IPS-11a (cell line): Measurements from ENCODE around the gene FARP1.

Experiments
- H3K4me3 ChIP-seq: one replicate; pipeline ENCODE4 v1.5.1; 2013; ENCODE audit warnings: low read depth, low read length, control low read depth

The FARP1 gene

DNA sequence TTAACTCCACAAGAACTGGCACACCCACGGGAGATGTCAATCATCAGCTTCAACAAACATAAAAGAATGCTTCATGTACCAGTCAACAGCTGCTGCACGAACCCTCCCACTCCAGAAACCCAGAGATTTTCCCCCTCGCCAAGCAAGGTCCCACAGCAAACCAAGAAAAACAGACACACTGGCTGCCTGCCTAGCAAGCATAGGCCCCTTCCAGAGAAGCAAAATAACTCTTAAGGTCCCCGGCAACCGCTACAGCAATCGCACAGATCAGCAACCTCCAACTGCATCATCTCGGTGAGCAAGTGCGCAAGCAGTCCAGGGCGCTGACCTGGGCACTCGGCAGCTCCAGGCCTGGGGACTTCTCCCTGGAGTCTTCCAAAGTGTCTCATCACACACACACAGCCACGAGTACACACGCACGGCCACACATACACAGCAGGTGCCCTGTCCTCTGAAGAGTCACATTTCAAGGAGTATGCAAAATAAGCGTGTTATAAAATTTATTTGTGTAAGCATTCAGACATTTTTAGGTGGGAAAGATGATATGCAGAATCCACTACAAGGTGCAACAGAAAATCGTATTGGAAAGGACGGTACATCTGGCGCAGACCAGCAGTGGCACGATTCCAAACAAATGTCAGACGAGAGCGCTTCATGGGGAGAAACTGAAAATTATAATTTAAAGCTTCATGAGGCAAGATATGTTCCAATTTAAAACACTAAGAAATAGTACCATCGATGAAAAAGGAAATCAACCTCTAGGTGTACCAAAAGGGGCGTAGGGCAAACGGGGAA lies 309.0 kb downstream of the FARP1 start:
- no peak overlapping the region for H3K4me3 ChIP-seq

- no peak overlapping the region for H3K4me3 ChIP-seq
Measured at GRCh38 chr13:98452851-98453843, 310.3 kb downstream of the FARP1 start.

- H3K4me3 ChIP-seq = no peak overlapping the region
Measured at GRCh38 chr13:98454389-98454881, 311.5 kb downstream of the FARP1 start.

DNA sequence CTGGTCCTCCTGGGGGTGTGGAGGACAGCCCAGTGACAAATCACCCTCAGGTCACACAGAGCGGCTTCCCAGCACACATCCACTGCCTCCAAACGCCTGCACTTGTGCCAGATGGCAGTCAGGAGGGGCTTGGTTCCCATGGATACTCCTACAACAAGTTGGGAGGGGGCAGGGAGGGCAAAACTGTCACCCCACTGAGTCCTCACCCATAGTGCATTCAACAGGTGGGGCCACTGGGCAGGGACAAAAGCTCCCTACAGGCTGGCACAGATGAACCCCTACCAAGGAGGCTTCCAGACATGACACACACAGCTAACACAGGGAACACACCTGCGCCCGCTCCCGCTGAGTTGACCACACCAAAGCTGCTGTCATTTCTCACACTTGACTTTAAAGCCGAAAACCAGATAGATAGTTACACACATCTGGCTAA lies 313.5 kb downstream of the FARP1 start:
- H3K4me3 ChIP-seq = no peak overlapping the region

- H3K4me3 ChIP-seq = no peak overlapping the region
Measured at GRCh38 chr13:98457053-98457452, 314.2 kb downstream of the FARP1 start.

DNA sequence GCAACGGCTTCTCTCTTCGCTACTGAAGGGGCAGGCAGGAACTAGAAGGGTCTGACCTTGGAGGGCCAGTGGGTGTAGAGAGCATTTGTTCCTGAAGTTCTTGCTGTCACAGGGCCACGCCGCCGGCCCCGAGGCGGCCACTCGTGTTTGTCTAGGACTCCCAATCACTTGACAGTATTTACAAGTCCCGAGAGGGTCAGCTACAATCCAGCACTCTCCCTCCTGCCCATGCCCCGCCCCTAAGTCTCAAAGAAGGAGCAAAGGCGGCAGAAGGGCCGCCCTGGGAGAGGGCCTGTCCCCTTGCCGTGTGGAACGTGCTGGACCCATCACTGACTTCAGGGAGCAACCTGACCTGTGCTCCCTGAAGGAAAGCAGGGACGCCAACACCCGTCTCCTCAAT lies 315.5 kb downstream of the FARP1 start:
- no peak overlapping the region for H3K4me3 ChIP-seq

GRCh38 chr13:98459171-98459681 lies 316.3 kb downstream of the FARP1 start:
- no peak overlapping the region for H3K4me3 ChIP-seq

- no peak overlapping the region for H3K4me3 ChIP-seq
Measured at GRCh38 chr13:98459721-98460370, 317.0 kb downstream of the FARP1 start.

GRCh38 chr13:98460516-98460915 lies 317.6 kb downstream of the FARP1 start:
- H3K4me3 ChIP-seq = no peak overlapping the region

- H3K4me3 ChIP-seq = no peak overlapping the region
Measured at GRCh38 chr13:98461486-98462240, 318.8 kb downstream of the FARP1 start.

GRCh38 chr13:98462241-98462882 lies 319.5 kb downstream of the FARP1 start:
- no peak overlapping the region for H3K4me3 ChIP-seq

GRCh38 chr13:98462946-98463345 lies 320.1 kb downstream of the FARP1 start:
- H3K4me3 ChIP-seq = no peak overlapping the region

DNA sequence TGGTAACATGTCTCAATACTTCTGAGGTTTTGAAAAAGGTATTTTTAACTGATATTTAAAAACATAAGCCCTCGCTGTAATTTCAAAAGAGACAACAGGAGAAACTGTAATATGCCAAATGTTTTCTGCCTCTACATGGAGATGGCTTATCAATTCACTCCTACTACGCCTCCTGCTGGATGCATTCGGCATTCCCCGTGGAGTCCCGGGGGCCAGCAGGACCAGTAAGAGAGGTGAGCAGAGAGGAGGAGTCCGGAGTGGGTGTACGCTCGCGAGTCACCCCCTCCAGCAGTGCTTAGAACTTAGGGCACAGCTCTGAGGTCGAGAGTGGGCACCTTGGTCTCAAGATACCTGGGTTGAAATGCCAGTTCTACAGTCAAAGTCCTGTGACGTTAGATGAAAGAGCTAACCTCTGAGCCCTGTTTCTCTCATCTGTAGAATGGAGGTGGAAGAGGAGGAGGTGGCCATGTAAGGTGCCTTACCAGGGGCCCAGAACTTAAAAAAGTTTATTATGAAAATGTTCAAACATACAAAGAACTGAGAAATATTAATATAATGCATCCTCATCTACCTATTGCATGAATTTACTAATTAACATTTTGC lies 323.8 kb downstream of the FARP1 start:
- no peak overlapping the region for H3K4me3 ChIP-seq

DNA sequence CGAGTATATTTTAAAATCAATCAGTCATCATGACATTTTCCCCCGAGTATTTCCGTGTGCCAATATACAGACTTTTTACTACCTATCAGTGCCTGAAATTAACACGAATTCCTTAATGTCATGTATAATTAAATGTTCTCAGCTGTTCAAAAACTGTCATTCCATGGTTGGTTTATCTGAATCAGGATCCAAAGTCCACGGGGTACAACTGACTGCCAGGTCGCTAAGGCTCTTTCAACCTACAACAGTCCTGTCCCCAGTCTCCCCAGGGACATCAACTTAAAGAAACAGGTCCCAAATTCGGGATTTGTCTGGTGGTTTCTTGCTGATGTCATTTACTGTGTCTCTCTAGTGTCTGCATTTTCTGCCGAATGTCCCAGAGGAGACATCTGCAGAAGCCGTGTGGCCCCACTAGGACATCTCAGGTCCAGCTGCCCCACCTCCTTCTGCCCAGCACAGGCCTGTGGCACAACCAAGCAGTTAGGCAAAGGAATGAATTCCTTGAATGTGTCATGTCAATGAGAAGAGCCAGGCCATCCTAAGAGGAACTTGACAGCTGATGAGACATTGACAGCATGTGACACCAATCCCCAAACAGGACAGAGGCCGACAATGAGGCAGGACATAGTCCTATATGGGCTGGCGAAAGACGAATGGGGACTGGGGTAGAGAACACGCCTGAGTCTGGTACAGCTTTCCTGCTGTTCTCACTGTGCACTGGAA lies 324.5 kb downstream of the FARP1 start:
- no peak overlapping the region for H3K4me3 ChIP-seq

DNA sequence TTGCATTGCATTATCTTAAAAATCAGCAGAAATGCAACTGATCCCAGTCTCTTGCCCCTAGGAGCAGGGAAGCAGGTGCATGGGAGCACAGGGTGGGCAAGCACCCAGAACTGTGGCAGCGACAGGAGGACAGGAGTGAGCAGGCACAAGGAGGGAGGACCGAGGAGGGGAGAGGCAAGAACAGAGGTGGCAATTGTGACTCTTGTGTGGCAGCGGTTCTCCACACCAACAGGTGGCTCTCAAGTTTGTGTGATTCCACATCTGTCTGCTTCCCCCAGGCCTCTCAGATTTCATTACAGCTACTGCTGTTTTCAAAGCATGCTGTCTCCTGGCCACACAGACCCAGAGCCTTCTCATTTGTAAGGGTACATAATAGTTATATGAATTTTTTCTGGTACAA lies 325.5 kb downstream of the FARP1 start:
- H3K4me3 ChIP-seq = no peak overlapping the region

GRCh38 chr13:98468929-98469328 lies 326.0 kb downstream of the FARP1 start:
- no peak overlapping the region for H3K4me3 ChIP-seq

- H3K4me3 ChIP-seq = no peak overlapping the region
Measured at GRCh38 chr13:98470920-98471319, 328.0 kb downstream of the FARP1 start.

DNA sequence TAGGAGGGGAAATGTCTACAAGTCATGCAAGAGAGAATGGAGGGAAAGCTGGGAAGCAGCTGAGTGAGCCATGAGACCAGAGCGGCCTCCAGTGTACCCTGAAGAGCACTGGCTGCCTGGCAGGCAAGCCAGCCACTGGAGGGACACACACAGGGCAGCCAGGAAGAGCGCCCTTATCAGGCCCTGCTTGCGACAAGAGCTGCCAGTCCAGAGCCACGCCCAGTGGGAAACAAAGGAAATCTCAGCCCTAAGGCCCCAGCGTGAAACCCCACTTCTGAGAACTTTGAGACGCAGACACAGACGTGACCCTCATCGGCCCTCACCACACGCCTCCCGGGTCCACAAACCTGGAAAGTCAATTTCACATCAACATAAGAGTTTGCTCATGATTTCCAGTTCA lies 329.0 kb downstream of the FARP1 start:
- no peak overlapping the region for H3K4me3 ChIP-seq
